Ishikawa (cell line): ENCODE measurements around the gene SV2B.

Source experiments
- CEBPB ChIP-seq: IDR thresholded peaks from 2 replicates; pipeline ENCODE4 v1.6.1; 2012
- CREB1 ChIP-seq: IDR thresholded peaks from 2 replicates; pipeline ENCODE4 v1.6.1; 2012; ENCODE audit warnings: low read depth
- EGR1 ChIP-seq: IDR thresholded peaks from 2 replicates; pipeline ENCODE4 v1.6.1; 2012
- EP300 ChIP-seq: IDR thresholded peaks from 2 replicates; pipeline ENCODE4 v1.6.1; 2012; ENCODE audit warnings: borderline replicate concordance
- FOXM1 ChIP-seq: IDR thresholded peaks from 2 replicates; pipeline ENCODE4 v1.6.1; 2012; ENCODE audit warnings: low read depth, borderline replicate concordance
- NFIC ChIP-seq: IDR thresholded peaks from 2 replicates; pipeline ENCODE4 v1.6.1; 2012
- RAD21 ChIP-seq: IDR thresholded peaks from 2 replicates; pipeline ENCODE4 v1.6.1; 2012; ENCODE audit warnings: low read depth
- TAF1 ChIP-seq: IDR thresholded peaks from 2 replicates; pipeline ENCODE4 v1.6.1; 2012; ENCODE audit warnings: low read depth, mild to moderate bottlenecking
- TCF12 ChIP-seq: IDR thresholded peaks from 2 replicates; pipeline ENCODE4 v1.6.1; 2012; ENCODE audit warnings: low read depth
- TEAD4 ChIP-seq: IDR thresholded peaks from 2 replicates; pipeline ENCODE4 v1.6.1; 2012
- YY1 ChIP-seq: IDR thresholded peaks from 2 replicates; pipeline ENCODE4 v1.6.1; 2012; ENCODE audit warnings: low read depth
- ZBTB7A ChIP-seq: IDR thresholded peaks from 2 replicates; pipeline ENCODE4 v1.6.1; 2012; ENCODE audit warnings: low read depth
- TF ChIP-seq, protein P1 (sequence below): IDR thresholded peaks from 2 replicates; pipeline ENCODE4 v1.6.1; 2012
- TF ChIP-seq, protein P2 (sequence below): IDR thresholded peaks from 2 replicates; pipeline ENCODE4 v1.6.1; 2012; ENCODE audit warnings: low read depth, mild to moderate bottlenecking
- TF ChIP-seq, protein P3 (sequence below): IDR thresholded peaks from 2 replicates; pipeline ENCODE4 v1.6.1; 2012

The SV2B gene

DNA sequence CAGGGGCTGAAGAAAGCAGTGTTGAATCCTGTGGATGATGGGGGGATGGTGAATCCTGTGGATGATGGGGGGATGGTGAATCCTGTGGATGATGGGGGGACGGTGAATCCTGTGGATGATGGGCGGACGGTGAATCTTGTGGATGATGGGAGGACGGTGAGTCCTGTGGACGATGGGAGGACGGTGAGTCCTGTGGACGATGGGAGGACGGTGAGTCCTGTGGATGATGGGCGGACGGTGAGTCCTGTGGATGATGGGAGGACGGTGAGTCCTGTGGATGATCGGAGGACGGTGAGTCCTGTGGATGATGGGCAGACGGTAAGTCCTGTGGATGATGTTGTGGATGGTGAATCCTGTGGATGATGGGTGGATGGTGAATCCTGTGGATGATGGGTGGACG is 170.7 kb downstream of the SV2B start:
- no peak for TF ChIP-seq EGR1
- no peak for TF ChIP-seq NFIC
- no peak for TF ChIP-seq ZBTB7A
- TF ChIP-seq, protein P1, sequence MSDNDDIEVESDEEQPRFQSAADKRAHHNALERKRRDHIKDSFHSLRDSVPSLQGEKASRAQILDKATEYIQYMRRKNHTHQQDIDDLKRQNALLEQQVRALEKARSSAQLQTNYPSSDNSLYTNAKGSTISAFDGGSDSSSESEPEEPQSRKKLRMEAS = no peak
- no peak for TF ChIP-seq EP300
- no peak for TF ChIP-seq TAF1
- no peak for TF ChIP-seq YY1
- TF ChIP-seq, protein P2, sequence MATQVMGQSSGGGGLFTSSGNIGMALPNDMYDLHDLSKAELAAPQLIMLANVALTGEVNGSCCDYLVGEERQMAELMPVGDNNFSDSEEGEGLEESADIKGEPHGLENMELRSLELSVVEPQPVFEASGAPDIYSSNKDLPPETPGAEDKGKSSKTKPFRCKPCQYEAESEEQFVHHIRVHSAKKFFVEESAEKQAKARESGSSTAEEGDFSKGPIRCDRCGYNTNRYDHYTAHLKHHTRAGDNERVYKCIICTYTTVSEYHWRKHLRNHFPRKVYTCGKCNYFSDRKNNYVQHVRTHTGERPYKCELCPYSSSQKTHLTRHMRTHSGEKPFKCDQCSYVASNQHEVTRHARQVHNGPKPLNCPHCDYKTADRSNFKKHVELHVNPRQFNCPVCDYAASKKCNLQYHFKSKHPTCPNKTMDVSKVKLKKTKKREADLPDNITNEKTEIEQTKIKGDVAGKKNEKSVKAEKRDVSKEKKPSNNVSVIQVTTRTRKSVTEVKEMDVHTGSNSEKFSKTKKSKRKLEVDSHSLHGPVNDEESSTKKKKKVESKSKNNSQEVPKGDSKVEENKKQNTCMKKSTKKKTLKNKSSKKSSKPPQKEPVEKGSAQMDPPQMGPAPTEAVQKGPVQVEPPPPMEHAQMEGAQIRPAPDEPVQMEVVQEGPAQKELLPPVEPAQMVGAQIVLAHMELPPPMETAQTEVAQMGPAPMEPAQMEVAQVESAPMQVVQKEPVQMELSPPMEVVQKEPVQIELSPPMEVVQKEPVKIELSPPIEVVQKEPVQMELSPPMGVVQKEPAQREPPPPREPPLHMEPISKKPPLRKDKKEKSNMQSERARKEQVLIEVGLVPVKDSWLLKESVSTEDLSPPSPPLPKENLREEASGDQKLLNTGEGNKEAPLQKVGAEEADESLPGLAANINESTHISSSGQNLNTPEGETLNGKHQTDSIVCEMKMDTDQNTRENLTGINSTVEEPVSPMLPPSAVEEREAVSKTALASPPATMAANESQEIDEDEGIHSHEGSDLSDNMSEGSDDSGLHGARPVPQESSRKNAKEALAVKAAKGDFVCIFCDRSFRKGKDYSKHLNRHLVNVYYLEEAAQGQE = no peak
- TF ChIP-seq CREB1 = no peak
- TF ChIP-seq CEBPB = no peak
- TF ChIP-seq, protein P3, sequence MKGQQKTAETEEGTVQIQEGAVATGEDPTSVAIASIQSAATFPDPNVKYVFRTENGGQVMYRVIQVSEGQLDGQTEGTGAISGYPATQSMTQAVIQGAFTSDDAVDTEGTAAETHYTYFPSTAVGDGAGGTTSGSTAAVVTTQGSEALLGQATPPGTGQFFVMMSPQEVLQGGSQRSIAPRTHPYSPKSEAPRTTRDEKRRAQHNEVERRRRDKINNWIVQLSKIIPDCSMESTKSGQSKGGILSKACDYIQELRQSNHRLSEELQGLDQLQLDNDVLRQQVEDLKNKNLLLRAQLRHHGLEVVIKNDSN = no peak
- TF ChIP-seq FOXM1 = no peak
- no peak for TF ChIP-seq RAD21
- no peak for TF ChIP-seq TEAD4
- TF ChIP-seq TCF12 = no peak

DNA sequence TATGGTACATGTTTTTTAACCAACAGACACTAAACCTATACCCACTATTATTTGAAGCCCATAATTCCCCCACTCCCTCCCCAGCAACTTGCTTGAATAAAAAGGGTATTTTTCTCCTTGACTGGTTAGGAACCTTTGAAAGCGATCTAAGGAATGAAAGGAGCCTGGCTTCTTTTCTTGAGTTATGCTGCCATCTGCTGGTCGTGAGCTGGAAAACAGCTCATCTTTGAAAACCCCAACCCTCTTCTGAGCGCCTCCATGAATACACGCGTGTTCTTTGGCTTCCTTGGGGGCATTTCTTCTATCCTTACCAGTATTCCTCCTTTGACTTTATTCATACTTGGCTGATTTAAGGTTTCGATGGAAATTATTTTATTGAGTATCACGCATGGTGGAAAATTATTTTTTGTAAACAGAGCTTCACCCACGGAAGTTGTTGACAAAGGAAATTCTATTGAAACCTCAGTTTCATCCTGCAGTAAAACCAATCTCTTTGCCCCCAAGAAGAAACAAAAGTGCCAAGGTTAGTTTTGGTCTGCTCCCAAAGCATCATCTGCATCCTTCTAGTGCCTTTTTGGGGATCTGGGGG is 171.6 kb downstream of the SV2B start:
- TF ChIP-seq CREB1 (no peak), RAD21 (peak; percentile 85), TEAD4 (no peak), EGR1 (no peak), CEBPB (no peak)
- TF ChIP-seq, protein P2 = no peak

DNA sequence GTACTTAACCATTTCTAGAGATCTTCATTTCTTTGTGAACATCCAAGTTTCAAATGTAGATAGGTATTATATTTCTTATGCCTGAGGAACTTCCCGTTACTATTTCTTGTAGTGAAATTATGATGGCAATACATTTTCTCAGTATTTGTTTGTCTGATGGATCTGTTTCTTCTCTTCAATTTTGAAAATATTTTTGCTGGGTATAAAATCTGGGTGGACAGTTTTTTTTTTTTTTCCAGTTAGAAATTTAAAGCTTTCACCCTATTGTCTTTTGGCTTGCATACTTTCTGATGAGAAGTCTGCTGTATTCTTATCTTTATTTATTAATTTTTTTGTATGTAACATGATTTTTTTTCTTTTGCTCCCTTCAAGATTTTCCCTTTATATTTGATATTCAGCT is 175.8 kb downstream of the SV2B start:
- TF ChIP-seq FOXM1 (no peak), EGR1 (no peak), NFIC (no peak), TAF1 (no peak), RAD21 (no peak), EP300 (no peak), TCF12 (no peak), CREB1 (no peak)
- TF ChIP-seq, protein P1 = no peak
- TF ChIP-seq, protein P2 = no peak

DNA sequence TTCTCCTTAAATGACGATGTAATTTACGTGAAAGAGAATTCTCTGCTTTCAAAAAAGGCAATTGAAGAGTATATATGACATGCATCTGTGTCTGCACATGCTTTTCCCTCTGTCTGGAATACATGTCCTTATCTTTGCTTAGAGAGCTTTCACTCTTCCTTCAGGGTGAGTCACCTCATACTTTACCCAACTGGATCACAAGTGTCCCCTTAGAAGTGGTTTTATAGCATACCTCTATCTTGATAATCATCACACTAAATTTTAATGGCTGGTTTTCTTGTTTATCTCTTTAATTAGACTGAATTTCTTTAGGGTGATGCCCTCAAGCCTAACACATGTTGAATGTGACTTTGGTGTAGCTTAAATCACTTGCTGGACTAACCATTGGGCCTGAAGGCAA is 178.9 kb downstream of the SV2B start:
- TF ChIP-seq, protein P1 = no peak

DNA sequence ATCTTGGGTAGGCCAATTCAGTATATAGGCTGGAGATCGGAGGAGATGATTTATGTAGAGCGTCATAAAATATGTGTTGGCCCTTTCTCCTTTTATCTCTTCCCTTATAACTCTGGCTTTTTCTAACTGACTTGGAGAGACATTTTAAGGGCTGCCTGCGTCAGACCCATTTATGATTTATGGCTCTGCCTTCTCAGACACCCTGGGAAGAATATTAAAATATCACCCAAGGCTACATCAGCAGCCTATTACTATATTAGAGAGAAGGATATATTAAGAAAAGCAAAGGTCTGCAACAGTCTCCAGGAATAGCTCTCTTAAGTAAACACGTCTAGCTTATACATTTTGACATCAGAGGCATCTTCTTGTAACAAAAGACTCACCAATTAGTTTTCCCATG is 179.4 kb downstream of the SV2B start:
- no peak for TF ChIP-seq TAF1
- TF ChIP-seq YY1 = no peak
- TF ChIP-seq CEBPB = no peak
- TF ChIP-seq RAD21 = no peak
- TF ChIP-seq, protein P1 = no peak
- no peak for TF ChIP-seq TEAD4
- TF ChIP-seq, protein P3 = no peak
- TF ChIP-seq EP300 = no peak
- TF ChIP-seq FOXM1 = no peak
- no peak for TF ChIP-seq CREB1
- TF ChIP-seq EGR1 = no peak
- TF ChIP-seq TCF12 = no peak
- TF ChIP-seq ZBTB7A = no peak
- TF ChIP-seq NFIC = no peak
- TF ChIP-seq, protein P2 = no peak
